ENCODE data around the gene DHCR7.

The DHCR7 gene

GRCh38 chr11:71446942-71447688 lies 1.1 kb downstream of the DHCR7 start:
- DNase-seq (ENCODE audit: low read depth, low spot score) = peak; percentile 54
- no peak for TF ChIP-seq CTCF (IDR thresholded peaks at IDR 0.05; ENCODE audit: low read depth, low read length)
- in situ Hi-C loops (cut with HindIII; ENCODE audit: low sequenced_read_pairs) = no loop called here
- peak overlapping the region; percentile 83 for H3K4me3 ChIP-seq (ENCODE audit: low read depth, low read length)

- in situ Hi-C loops (cut with HindIII; ENCODE audit: low sequenced_read_pairs) = no loop called here
- no peak for DNase-seq (ENCODE audit: low read depth, low spot score)
- H3K4me3 ChIP-seq (ENCODE audit: low read depth, low read length) = no peak overlapping the region
- no peak for TF ChIP-seq CTCF (IDR thresholded peaks at IDR 0.05; ENCODE audit: low read depth, low read length)
These were observed 2.0 kb downstream of the DHCR7 start for GRCh38 chr11:71446150-71446549.

GRCh38 chr11:71444811-71445210 lies 3.4 kb downstream of the DHCR7 start:
- H3K4me3 ChIP-seq (ENCODE audit: low read depth, low read length) = no peak overlapping the region
- no peak for DNase-seq (ENCODE audit: low read depth, low spot score)
- no peak for TF ChIP-seq CTCF (IDR thresholded peaks at IDR 0.05; ENCODE audit: low read depth, low read length)
- in situ Hi-C loops (cut with HindIII; ENCODE audit: low sequenced_read_pairs) = no loop called here

GRCh38 chr11:71443736-71444445 lies 4.3 kb downstream of the DHCR7 start:
- no peak for DNase-seq (ENCODE audit: low read depth, low spot score)
- H3K4me3 ChIP-seq (ENCODE audit: low read depth, low read length) = no peak overlapping the region
- in situ Hi-C loops (cut with HindIII; ENCODE audit: low sequenced_read_pairs) = no loop called here
- TF ChIP-seq CTCF (IDR thresholded peaks at IDR 0.05; ENCODE audit: low read depth, low read length) = no peak

GRCh38 chr11:71442880-71443279 lies 5.3 kb downstream of the DHCR7 start:
- in situ Hi-C loops (cut with HindIII; ENCODE audit: low sequenced_read_pairs) = no loop called here
- no peak for DNase-seq (ENCODE audit: low read depth, low spot score)
- no peak for TF ChIP-seq CTCF (IDR thresholded peaks at IDR 0.05; ENCODE audit: low read depth, low read length)
- no peak overlapping the region for H3K4me3 ChIP-seq (ENCODE audit: low read depth, low read length)

- no peak overlapping the region for H3K4me3 ChIP-seq (ENCODE audit: low read depth, low read length)
- in situ Hi-C loops (cut with HindIII; ENCODE audit: low sequenced_read_pairs) = no loop called here
- DNase-seq (ENCODE audit: low read depth, low spot score) = no peak
- TF ChIP-seq CTCF (IDR thresholded peaks at IDR 0.05; ENCODE audit: low read depth, low read length) = no peak
These were observed 6.1 kb downstream of the DHCR7 start for GRCh38 chr11:71442123-71442522.

Data from astrocyte of the spinal cord (primary cell).